HG03039 (cell line): ENCODE results near the gene BMPER.

ENCODE experiments used
- ATAC-seq: cut with Tn5 transposase; IDR thresholded peaks from one replicate; pipeline ENCODE4 v1.9.1; 2021; ENCODE audit warnings: mild to moderate bottlenecking, moderate library complexity; ENCODE audit not compliant: unreplicated experiment

The BMPER gene

DNA sequence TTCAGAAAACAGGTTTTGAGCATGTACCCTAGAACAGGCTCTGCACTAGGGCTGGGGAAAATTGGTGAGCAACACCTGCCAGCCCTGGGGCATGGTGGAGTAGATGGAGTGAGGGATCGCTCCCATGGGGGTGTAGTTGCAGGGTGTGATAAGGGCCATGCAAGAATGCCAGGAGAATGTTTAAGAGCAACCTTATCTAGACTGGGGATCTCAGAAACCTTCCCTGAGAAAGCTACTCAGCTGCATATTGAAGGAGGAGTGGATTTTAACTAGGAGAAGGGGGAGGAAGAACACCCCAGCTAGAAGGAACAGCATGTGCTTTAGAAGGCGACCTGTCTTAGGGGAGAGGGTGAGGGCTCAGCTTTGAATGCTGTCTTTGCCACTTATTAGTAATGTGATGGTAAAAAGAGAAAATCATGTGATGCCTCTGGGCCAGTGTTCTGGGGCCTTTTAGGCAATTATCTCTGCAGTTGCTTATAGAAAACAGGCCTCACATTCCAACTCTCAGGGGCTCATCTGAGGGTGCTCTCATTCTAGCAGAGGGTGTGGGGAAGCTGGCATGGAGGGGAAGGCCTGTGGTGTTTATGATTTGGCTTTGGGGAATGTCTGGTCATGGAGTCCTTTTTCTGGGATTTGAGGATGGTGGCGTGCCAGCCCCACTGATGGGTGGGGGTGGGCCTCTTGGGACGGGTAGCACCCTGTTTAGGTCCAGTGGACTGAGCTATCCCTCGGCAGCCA is 225.4 kb downstream of the BMPER start:
- ATAC-seq = no peak

DNA sequence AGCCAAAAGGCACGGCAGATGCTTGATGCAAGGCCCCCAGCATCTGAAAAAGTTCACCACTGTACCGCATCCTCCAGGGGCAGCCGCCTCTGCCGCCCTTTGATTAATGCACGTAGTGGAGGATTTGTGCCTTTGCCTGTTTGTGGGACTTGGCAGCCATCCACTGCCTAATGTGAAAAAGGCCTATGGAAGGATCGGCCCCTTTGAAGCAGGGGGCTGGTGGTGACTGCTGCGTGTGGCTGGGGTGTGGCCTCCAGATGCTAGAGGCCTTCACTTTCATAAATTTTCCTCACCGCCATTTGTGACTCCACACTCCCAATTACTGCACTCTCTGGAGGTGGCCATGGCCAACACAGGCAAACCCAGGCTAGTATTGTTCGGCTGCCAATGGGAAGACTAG is 226.0 kb downstream of the BMPER start:
- no peak for ATAC-seq

DNA sequence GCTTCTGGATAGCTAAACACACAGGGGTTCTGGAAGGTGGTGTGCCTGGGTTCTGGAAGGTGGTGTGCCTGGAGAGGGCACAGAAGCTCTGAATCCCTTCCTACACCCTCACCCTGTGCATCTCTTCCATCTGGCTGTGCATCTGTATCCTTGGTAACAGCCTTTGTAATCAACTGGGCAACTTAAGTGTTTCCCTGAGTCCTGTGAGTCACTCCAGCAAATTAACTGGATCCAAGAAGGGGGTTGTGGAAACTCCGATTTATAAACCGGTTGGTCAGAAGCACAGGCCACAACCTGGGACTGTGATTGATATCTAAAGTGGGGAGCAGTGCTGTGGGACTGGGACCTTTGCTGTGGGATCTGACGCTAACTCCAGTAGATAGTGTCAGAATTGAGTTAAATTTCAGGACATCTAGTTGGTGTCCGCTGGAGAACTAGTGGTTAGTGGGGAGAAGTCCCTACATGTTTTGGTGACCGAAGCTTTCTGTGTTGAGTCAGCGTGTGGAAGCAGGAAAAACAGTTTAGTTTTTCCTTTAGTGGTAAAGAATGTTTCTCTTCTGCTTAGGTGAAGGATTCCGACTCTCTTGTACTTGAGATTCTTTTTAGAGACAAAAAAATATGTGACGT is 228.1 kb downstream of the BMPER start:
- ATAC-seq = no peak

DNA sequence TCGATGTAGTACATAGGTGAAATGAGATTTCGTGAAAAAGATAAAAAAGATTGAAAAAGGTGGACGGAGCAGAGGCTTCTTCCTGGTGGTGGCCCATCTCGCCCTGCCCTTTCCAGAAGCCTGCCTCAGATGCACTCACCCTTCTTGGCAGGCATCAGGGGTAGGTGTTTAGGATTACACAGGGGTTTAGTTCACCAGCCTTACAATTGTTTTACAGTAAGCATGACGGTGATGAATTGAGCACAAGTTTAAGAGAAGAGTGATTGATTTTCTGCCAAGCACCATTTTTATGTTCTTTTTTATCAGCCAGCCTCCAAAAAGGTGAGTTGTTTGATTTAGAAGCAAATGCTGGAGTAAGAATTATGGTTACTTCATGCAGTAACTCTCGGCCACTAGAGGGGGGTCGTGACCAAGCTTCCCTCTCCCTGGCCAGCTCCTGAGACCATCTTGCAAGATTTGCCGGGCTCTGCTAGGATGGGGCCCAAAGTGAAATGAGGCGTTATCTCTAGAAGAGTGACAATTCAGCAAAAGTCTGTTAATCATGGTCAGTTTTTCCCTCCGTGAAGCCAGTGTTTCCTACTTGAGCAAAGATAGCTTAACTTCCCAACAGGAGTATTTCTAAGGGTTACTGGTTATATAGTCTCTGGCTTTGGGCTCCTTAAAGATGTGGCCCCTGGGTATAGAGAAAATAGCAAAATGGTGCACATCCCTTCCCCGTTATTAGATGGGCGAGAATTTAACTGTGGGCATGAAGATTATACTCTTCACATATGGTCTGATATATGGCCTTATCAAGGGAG is 228.8 kb downstream of the BMPER start:
- ATAC-seq = no peak

DNA sequence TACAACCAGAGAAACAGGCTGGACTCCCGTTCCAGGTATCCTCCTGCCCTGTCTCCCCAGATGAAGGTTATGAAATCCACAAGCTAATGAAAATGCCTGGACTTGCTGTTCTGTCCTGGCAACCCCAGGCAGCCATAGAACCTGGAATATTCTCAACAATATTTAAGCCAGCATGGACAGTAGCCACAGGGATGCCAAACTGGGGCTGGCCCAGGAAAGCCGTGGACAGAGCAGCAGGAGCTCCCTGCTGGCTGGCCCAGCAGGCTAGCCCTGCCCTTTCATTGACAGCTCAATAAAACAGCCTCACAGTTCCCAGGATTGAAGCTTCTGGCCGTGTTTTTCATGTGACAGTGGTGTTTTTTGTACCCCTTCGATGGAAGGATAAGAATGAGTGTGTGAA is 230.6 kb downstream of the BMPER start:
- ATAC-seq = no peak

DNA sequence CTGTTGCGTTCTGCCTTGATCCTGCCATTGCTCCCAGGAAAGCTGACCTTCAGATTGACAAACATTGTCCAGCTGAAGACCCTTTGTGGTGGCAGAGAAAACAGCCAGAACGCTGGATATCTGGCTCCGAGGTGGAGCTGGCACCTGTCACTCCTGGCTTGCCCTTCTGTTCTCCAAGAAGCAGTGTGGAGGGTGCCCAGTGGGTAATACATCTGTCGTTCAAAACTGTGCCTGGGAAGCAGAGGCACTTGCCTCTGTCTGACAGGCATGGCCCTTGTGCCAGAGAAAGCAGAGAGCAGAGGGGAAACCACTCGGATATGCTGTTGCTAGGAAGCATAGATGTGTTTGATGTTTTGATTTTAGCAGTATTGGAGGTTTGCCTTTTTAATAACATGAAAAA is 231.4 kb downstream of the BMPER start:
- no peak for ATAC-seq

DNA sequence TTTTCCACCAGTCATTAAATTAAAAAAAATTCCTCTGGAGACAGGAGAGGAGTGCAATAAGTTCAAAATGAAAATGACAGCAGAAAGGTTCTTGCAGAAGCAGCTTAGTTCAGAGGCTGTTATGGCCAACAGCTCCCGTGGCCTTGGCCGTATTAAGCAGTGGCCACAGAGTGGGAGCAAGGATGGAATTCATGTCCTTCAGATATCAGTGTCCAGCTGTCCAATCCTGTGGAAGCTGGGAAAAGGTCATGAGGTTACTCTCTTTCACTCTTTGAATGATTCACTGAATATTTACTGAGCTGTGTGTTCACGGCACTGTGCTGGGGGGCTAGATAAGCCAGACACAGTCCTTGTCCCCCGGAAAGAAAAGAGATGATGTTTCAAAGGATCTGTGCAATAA is 231.8 kb downstream of the BMPER start:
- ATAC-seq = no peak

DNA sequence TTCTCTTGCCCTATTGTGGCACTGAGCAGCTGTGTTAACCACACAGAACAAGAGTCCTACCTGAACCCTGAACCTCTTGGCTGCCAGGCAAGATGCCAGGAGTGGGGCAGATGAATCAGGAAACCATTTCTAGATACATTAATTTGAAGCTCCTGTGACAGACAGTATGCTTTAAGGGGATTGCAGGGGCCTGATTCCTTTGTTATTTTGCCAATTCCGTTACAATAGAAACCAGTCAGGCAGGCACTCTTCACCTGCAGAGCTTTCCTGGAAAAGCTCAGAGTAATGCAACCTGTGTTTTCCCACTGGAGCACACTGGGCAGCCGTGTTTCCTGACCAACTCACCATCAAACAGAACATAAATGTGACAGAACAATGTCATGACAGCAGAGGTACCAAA is 233.1 kb downstream of the BMPER start:
- no peak for ATAC-seq

DNA sequence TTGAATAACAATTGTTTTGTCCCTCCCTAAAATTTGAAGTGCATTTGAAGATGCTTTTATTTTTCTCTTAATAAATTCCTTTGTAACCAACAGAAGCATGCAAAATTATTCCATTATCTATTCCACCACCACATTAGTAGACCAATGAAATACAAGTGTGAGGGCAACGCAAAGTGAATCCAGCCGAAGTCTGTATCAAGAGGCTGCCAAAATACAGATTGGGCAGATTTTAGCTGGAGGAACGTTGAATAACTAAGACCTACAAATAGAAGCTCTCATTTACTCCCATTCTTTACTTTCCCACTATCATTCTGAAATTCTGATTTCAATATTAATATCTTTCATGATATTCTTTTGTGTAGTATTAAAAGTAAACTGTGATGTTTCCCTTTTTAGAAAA is 233.7 kb downstream of the BMPER start:
- no peak for ATAC-seq

DNA sequence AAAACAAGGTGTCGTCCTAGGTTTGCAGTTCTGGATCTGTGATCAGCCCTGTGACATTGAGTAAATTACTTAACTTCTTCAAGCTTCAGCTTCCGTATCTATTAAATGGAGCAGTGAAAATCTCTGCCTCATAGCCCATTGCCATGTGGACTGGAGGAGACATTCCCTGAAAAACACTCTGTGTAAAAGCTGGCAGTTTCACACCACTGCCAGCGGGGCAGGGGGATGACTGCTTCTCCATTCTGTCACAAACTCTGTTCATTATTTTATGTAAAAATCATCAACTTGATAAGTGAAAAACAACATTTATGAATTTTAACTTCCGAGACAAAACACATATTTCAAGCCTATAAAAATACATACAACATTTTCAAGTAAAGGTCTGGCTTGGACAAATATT is 234.7 kb downstream of the BMPER start:
- no peak for ATAC-seq

DNA sequence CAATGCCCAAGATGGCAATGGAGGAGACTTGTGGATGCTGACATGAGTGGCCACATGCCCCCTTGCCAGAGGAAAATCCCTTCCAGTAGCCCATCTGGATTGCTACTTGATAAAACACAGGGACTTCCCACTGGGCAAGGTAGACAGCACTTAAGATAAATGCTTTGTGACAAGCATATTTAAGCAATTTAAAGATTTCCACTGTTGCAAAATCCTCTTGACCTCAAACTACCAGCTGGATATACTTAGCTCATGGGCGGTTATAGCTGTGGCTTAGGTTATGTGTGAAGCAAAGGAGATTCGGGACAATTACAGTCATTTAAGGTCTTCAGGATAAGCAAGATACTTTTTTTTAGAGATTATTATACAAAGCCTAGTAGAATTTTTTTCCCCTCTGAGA is 238.1 kb downstream of the BMPER start:
- no peak for ATAC-seq

DNA sequence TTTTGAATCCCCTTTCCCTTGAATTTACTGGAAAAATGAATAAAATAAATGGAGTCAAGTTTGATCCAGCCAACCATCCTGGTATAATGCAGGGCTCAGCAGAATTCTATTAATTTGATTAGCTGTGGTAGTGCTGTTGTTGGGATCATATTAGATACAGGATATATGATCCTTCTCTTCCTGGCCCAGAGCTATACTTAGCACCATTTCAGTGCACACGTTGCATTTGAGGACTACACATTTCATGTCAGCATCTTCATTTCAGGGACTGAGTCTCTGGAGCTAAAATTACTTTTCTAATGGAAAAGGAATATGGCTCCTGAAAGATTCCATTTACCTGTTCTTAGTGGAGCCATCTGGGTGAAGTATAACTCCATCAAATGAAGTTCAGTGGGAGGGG is 240.3 kb downstream of the BMPER start:
- no peak for ATAC-seq

DNA sequence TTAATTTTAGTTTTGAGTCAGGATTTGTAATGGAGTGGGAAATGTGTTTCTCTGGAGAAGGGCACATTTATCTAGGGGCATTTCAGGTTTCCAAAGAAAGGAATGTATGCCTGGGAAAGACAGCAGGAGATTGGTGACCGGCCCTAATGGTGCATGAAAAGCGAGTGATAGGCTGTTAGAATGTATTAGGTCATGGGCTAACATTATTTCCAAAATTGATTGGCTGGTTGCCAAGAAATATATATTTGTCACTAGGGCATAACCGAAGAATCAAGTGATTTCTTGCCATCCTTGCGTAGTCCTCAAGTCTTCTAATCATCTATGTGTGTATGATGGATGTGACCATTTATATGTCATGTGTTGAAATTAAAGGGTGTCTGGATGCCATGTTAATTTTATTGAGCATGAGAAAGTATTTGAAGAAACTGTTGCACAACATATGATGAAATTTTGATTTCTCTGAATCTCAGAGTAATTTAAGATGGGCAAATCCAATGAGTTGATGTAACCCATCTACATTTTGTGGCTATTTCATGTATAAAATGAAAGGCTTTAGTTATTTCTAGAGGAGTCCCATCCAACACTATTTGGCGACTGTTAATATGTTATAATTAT is 248.4 kb downstream of the BMPER start:
- ATAC-seq = no peak

DNA sequence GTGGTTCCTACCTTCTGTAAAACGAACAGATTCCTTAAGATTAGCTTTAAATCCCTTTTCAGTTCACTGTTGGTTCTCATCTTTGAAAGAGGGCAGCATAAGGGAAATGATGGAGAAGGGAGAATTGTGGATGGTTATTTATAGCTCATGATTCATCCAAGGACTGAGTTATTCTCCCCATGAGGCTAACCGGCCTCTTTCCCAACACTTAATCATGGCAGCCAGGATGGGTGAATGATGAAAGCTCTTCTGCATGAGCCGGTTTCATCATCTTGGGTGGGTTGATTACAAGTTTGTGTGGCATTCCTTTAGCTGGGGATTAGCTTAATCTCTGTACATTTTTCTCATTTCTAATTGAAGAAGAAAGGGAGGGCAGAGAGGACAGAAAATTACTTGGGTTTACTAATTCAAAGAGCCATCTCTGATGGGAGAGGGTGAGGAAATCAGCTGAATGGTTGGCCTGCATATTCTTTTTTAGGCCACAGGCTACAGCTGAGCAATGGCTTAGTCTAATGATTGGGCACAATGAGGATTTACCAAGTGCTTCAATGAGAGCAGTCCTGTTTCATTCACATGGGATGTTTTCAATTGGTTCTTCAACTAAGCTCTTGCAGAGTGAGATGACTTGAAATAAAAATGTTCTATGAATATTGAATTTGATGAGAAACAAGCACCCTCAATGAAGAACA is 250.0 kb downstream of the BMPER start:
- ATAC-seq = no peak

DNA sequence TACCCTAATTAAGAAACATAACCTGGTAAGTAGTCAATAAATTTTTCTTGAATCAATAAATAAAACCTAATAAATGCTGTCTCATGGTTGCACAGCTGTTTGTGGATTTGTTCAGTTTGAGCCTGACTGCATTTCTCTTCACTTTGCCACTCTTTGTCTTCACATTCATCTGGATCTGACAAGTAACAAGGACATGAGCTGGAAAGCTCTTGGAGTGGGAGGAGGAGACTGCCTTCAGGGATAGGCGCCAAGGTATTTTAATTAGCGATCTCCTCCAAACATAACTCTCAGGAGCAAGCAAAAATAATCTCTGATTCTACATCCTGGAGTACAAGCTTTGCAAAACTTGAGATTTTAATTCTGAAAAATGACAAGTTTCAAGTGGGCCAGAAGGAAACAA is 251.0 kb downstream of the BMPER start:
- no peak for ATAC-seq

DNA sequence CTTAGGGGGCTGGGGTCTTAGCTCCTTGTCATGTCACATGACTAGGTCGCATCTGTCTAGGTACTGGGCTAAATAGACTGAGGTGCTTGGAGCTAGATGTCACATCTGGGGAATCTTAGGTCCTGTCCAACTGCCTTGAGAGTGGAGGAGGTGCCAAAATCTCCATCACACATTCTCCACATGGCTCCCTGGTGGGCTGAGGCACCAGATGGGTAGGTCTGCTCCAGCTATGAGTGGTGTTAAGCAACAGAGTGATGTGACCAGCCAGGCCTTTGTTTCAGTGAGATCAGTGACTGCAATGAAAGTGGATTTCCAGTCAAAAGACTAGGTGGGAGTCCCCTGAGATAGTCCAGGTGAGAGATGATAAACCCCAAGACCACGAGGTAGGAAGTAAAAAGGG is 251.8 kb downstream of the BMPER start:
- ATAC-seq = no peak

DNA sequence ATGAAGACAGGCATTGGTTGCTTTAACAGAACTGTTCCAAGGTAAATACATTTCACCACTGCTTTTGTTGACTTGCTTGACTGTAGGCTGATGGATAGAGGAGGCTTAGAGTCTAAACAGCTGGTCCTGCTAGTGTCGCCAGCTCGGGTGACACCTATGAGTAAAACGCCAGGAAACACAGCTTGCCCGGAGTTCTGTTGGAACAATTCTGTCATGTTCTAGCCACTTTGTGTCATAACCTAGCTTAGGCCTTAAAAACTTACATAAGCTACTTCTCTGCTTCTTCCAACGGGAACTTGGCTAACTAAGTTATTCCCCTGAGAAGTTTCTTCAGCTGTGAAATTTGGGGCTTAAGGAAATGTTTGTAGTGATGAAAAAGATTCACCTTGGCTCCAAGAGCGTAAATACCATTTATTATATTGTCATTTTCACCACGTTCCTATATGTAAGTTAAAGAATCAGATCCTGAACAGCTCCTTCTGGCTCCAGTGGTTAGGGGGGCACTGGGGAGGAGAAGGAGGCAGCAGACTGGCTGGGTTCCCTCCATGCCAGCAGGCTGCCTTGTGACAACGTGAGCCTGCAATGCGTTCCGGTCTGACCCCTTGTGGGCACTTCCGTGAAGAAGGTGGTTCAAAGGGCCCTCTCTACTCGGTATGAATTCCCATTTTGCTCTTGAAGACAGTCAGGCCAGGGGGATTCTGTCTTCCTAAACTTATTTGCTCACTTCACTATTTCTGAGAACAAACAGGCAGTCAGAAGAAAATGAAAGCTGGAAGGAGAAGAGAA is 253.2 kb downstream of the BMPER start:
- no peak for ATAC-seq

DNA sequence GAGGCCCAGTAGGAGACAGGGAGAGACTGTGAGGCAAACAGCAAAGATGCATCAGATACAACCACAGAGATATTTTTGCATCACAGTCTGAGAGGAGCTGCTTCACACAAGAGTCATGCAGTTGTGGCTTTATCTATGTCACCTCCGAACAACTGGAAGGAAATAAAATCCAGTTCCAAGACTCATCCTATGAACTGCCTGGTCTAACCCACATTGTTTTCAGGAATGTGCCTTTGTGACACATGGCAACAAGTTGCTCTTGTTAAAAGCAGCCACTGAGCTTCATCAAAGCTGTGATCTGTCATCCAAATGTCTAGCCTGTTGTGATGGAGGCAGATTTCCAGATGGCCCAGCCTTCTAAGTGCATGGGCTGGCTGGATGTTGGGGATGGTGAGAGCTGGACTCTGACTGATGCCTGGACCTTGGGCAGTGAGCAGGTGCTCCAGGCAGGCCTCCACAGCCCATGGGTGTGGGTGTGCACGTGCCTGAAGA is 255.0 kb downstream of the BMPER start:
- ATAC-seq = no peak

DNA sequence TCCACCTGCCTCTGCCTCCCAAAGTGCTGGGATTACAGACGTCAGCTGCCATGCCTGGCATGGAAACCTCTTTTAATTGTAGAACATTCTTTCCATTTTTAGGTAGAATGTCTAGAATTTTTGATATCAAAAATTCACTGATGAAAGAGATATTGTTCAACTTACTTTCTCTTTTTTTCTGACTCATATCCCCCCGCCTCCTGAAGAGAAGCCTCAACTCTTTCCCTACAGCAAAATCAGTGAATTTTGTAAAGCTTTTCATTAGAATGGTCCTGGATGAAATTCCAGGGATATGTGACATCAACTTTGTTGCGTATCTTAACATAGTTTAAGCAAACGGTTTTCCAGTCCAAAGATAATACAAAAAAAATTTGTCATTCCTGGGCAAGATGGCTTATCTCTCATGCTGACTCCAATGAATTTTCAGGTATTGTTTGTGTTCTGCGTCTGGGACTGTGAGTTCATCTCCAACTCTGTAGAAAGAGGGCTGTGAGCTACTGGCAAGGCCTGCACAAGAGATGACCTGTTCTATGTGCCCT is 256.8 kb downstream of the BMPER start:
- ATAC-seq = no peak

DNA sequence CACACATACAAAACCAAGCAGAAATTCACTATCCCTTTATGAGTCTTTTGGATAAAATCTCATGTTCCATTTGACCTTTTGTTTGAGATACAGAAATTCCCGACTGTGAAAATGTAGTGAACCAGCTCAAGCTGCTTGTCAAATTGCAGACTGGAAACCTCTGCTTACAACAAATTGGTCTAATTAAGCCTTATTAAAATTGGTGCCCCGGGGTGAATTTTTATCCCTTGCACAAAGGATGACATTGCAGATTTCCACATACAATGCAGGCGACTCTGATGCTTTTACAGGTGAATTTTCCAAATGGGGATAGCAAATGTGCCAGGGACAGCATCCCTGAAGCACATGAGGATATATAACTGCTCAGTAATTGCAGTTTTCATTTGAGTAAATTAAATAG is 257.3 kb downstream of the BMPER start:
- ATAC-seq = no peak
